NCI-H1694 treated with DMSO at 0.1 percent for 48 hours (cell line): Measurements from ENCODE around the gene SPACA4.
"Not testable (repeated sequence)": the region's sequence is repeated elsewhere in the genome, so short reads cannot be mapped to it uniquely, and the experiment has no call there.

ENCODE experiments used
- DNase-seq: peaks from one replicate; lab custom pipeline; 2025; lab: John Stamatoyannopoulos, UW

SPACA4 gene

GRCh38 chr19:48606463-48607358 is at the start of gene SPACA4:
Gene SPACA4, plus strand, starts transcription at chr19:48606742. Its CDS starts 237 bp downstream, at chr19:48606979.
- no peak for DNase-seq

- no peak for DNase-seq
Measured at GRCh38 chr19:48556825-48557224, 49.7 kb upstream of the SPACA4 start.

- no peak for DNase-seq
Measured at GRCh38 chr19:48558018-48558684, 48.4 kb upstream of the SPACA4 start.

DNA sequence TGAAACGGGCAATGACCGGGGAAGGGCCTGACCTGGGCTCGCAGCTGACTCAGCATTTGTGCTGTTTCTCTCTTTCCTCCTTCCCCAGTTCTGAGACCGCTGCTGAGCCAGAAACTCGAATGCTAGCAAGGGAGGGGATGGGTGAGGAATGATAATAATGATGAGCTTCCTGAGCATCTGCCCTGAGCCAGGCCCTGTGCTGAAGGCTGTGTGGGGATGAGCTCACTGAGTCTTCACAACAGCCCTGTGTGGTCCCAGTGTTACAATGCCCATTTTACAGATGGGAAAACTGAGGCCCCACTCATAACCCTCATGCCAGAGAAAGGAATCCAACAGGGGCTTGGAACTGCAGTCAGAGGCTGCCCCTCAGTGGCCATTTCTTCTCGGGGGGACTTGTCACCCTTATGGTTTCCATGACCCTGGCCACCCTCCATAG is 46.4 kb upstream of the SPACA4 start:
- no peak for DNase-seq

DNA sequence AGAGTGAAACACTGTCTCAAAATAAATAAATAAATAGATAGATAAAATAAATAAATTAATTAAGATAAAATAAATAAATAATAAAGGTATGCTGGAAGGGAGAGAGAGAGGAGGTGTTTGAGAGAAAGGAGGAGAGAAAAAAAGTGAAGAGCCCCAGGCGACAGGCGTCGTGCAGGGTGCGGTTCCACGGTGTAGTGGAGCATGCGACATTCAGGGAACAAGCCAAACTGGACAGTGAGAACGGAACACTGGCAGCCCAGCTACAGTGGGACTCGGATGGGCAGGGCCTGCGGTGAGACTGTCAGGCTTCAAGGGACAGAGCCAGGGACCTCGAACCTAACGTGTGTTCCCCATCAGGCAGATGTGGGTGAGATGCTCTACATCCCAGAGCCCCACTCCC is 45.1 kb upstream of the SPACA4 start:
- no peak for DNase-seq

DNA sequence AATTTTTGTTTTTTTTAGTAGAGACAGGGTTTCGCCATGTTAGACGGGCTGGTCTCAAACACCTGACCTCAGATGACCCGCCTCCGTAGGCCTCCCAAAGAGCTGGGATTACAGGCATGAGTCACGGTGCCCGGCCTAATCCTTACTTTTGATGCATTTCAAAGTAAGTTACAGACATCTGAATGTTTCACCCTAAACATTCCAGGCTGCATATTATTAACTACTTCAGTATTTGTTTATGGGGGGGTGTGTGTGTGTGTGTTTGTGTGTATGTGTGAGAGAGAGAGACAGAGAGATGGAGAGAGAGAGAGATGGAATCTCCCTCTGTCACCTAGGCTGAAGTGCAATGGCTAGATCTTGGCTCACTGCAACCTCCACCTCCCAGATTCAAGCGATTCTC is 41.5 kb upstream of the SPACA4 start:
- no peak for DNase-seq

- DNase-seq: peak; percentile 30
Measured at GRCh38 chr19:48568345-48568886, 38.1 kb upstream of the SPACA4 start.

DNA sequence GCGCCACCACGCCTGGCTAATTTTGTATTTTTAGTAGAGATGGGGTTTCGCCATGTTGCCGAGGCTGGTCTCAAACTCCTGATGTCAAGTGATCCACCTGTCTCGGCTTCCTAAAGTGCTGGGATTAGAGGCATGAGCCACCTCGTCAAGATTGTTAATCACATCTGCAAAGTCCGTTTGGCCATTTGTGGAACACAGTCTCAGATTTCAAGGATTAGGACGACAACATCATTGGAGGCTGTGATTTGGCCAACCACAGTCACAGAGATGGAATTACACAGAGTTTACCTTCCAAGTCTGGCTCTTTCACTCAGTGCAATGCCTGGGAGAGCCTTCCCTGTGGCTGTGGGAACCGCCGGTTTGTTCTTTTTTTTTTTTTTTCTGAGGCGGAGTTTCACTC is 36.7 kb upstream of the SPACA4 start:
- no peak for DNase-seq

DNA sequence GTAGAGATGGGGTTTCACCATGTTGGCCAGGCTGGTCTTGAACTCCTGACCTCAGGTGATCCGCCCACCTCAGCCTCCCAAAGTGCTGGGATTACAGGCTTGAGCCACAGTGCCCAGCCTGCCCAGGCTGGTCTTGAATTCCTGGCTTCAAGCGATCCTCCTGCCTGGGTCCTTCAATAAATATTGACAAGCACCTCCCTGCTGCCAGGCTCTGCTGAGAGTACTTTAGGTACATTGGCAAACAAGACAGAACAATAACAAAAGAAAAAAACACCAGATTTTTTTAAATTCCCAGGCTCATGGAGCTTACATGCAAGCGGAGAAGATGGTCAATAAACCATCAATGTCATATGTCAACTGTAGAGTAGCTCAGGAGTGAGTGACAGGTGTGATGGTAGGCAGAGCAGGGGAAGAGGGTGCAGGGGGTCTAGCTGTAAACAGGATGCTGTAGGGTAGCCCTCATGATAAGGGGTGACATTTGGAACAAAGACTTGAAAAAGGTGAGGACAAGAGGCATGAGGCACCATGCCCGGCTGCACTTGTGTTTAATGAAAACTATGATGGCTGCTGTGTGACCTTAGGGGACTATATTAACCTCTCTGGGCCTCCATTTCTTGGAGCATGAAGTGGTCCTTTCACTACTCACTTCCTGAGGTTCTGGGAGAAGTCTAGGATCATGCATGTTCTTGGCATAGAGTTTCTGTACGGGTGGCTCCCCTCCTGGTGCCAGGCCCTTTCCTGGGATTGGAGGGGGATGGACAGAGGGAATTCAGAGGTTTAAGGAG is 35.0 kb upstream of the SPACA4 start:
- DNase-seq: no peak

- no peak for DNase-seq
Measured at GRCh38 chr19:48573163-48573505, 33.4 kb upstream of the SPACA4 start.

DNA sequence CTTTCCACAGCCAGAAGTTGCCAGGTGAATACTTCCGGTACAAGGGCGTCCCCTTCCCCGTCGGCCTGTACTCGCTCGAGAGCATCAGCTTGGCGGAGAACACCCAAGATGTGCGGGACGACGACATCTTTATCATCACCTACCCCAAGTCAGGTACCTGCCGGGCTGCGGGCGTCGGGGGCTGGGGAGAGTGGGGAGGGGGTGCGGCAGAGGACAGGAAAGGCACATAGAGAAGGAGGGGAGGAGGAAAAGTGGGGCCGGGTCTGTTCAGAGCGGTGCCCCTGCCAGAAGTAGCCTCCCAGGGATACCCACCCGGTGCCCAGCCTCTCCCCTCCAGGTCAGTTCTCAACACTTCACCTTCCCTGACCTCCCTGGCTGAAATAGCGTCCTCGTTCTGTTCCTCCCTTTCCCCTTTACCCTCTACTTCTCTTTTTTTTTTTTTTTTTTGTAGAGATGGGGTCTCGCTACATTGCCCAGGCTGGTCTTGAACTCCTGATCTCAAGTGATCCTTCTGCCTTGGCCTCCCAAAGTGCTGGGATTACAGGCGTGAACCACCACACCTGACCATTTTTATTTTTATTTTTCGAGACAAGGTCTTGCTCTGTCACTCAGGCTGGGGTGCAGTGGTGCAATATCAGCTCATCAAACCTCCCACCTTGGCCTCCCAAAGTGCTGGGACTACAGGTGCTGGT is 30.5 kb upstream of the SPACA4 start:
- DNase-seq: no peak

DNA sequence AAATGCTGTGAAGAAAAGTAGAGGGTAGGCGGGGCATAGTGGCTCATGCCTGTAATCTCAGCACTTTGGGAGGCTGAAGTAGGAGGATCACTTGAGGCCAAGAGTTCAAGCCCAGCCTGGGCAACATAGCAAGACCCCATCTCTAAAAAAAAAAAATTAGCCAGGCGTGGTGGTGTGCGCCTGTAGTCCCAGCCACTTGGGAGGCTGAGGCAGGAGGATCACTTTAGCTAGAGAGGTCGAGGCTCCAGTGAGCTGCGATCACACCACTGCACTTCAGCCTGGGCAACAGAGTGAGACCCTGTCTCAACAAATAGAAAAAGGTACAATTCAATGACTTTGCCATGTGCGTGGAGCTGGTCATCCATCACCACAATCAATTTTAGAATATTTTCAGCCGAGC is 28.6 kb upstream of the SPACA4 start:
- not testable (repeated sequence) for DNase-seq

- no peak for DNase-seq
Measured at GRCh38 chr19:48578891-48579290, 27.7 kb upstream of the SPACA4 start.

- DNase-seq: no peak
Measured at GRCh38 chr19:48582168-48582567, 24.4 kb upstream of the SPACA4 start.

GRCh38 chr19:48587387-48587786 is 19.2 kb upstream of the SPACA4 start:
- DNase-seq: no peak

GRCh38 chr19:48588670-48589401 is 17.7 kb upstream of the SPACA4 start:
- DNase-seq: peak; percentile 69

GRCh38 chr19:48591021-48591420 is 15.5 kb upstream of the SPACA4 start:
- DNase-seq: no peak

- DNase-seq: no peak
Measured at GRCh38 chr19:48595171-48595570, 11.4 kb upstream of the SPACA4 start.

- no peak for DNase-seq
Measured at GRCh38 chr19:48595833-48596232, 10.7 kb upstream of the SPACA4 start.

- DNase-seq: no peak
Measured at GRCh38 chr19:48596237-48596636, 10.3 kb upstream of the SPACA4 start.
